ENCODE data around the gene LHFPL6. TPM values are rescaled to one million over a fixed set of nuclear protein-coding genes. Genes with fewer than 3 reads are reported as not detected.

LHFPL6 gene
- polyA plus RNA-seq (2013, experiment 1 of 2), result 4.3 TPM
- 4.4 TPM for polyA plus RNA-seq (2013, experiment 2 of 2)

DNA sequence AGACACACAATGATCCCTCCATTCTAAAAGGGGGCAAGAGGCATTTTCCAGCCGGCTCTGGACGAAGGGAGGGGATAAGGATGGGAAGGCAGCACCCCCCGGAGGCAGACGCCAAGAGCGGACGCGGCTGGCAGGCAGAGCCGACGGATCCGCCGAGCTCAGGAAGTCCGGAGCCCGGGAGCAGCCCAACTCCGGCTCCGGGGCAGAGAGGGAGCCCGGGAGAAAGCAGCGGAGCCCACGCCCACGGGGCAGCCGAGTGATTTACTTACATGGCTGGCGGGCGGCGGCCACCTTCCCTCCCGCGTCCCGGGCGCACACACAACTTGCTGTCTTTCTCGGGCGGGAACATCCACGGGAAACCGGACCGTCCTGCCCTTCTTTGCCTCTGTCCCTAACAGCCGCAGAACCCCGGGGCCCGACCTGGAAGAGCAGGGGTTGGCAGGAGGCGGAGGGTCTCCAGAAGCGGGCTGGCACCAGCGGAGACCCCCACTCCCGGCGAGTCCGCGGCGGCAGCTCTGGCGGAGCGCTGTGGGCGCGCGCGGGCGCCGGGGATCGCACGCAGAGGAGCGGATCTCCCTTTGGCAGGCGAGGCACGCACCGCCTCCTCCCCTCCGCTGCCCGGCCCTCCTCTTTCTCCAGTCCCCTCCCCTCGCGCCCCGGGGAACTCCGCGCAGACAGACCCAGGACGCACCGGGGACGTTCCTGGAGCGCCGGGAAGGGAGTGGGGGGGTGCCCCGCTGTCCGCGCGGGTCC lies at the start of gene LHFPL6:
TSS of gene LHFPL6 (minus strand) at position 580 of the 753 bp plus-strand sequence.
- no peaks in the 10 kb centered on the region for H3K79me2 ChIP-seq (ENCODE audit: control insufficient read depth, insufficient read depth, low read length)
- no peaks in the 10 kb centered on the region for H3K79me1 ChIP-seq (ENCODE audit: low read length)
- H3K23ac ChIP-seq (ENCODE audit: low read length), result peak within 1 kb of the TSS; percentile 10
- peak within 1 kb of the TSS; percentile 56 for H3K4me3 ChIP-seq (ENCODE audit: low read length)
- peak within 1 kb of the TSS; percentile 89 for H2BK120ac ChIP-seq (ENCODE audit: low read depth, low read length)
- H3K4ac ChIP-seq (ENCODE audit: low read depth, low read length), result peak within 1 kb of the TSS; percentile 71
- no peaks in the 10 kb centered on the region for H3K4me1 ChIP-seq (ENCODE audit: control insufficient read depth, low read depth, low read length)
- no peak within 1 kb of the TSS for H4K5ac ChIP-seq (ENCODE audit: low read length)
- H4K8ac ChIP-seq (ENCODE audit: low read depth, low read length), result no peak within 1 kb of the TSS
- DNase-seq, result peak; percentile 90
- peak within 1 kb of the TSS; percentile 50 for H2BK5ac ChIP-seq (ENCODE audit: low read length)
- no peaks in the 10 kb centered on the region for H3K36me3 ChIP-seq (ENCODE audit: control insufficient read depth, insufficient read depth, low read length)
- WGBS (ENCODE audit: extremely low coverage, insufficient coverage, low lambda C conversion rate), result no CpG with 5 or more reads among the region's 73 CpGs
- peak within 1 kb of the TSS; percentile 84 for H3K56ac ChIP-seq (ENCODE audit: low read length)
- H3K4me2 ChIP-seq (ENCODE audit: low read length), result peak within 1 kb of the TSS; percentile 83
- no peak within 1 kb of the TSS for H2AK5ac ChIP-seq (ENCODE audit: low read length)
- H2BK15ac ChIP-seq (replicated peaks; ENCODE audit: low read depth), result peak within 1 kb of the TSS; percentile 66
- peak within 1 kb of the TSS; percentile 59 for H3K27ac ChIP-seq (ENCODE audit: low read depth, low read length)
- H3K27me3 ChIP-seq (ENCODE audit: insufficient read depth, low read length, poor library complexity), result no peaks in the 10 kb centered on the region
- peak within 1 kb of the TSS; percentile 99 for H3K18ac ChIP-seq (ENCODE audit: low read length)
- H3K9ac ChIP-seq (ENCODE audit: low read length), result peak within 1 kb of the TSS; percentile 78

DNA sequence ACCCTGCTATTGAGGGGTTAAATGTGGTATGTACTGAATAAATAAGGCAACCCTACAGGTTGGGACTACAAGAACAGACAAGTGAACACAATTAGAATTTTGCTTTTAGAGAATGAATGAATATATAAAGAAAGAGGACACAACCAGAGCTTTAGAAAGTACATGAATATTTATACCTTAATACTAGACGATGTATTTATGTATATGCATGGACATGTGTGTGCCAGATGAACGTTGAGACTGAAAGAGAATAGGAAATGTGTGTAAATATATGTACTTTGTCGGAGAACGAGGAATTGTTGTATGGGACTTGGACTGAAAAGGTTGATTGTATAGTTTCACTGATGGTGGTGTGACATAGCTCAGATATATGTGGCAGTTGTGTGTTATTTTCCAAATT lies 43.1 kb upstream of the LHFPL6 start:
- no peak overlapping the region for H2BK15ac ChIP-seq (replicated peaks; ENCODE audit: low read depth)
- H3K36me3 ChIP-seq (ENCODE audit: control insufficient read depth, insufficient read depth, low read length), result no peaks in the 10 kb centered on the region
- no peaks in the 10 kb centered on the region for H3K79me1 ChIP-seq (ENCODE audit: low read length)
- 100% methylated on average over 2 of the region's 4 CpGs for WGBS (ENCODE audit: extremely low coverage, insufficient coverage, low lambda C conversion rate)
- H3K4me2 ChIP-seq (ENCODE audit: low read length), result no peak overlapping the region
- no peaks in the 10 kb centered on the region for H3K4me1 ChIP-seq (ENCODE audit: control insufficient read depth, low read depth, low read length)
- no peaks in the 10 kb centered on the region for H3K27me3 ChIP-seq (ENCODE audit: insufficient read depth, low read length, poor library complexity)
- no peak overlapping the region for H3K27ac ChIP-seq (ENCODE audit: low read depth, low read length)
- no peak overlapping the region for H3K9ac ChIP-seq (ENCODE audit: low read length)
- no peak for DNase-seq
- H4K5ac ChIP-seq (ENCODE audit: low read length), result no peak overlapping the region
- no peak overlapping the region for H3K4ac ChIP-seq (ENCODE audit: low read depth, low read length)
- no peak overlapping the region for H2AK5ac ChIP-seq (ENCODE audit: low read length)
- H3K18ac ChIP-seq (ENCODE audit: low read length), result no peak overlapping the region
- H3K23ac ChIP-seq (ENCODE audit: low read length), result no peak overlapping the region
- no peak overlapping the region for H2BK120ac ChIP-seq (ENCODE audit: low read depth, low read length)
- H3K4me3 ChIP-seq (ENCODE audit: low read length), result no peak overlapping the region
- H3K56ac ChIP-seq (ENCODE audit: low read length), result no peak overlapping the region
- no peaks in the 10 kb centered on the region for H3K79me2 ChIP-seq (ENCODE audit: control insufficient read depth, insufficient read depth, low read length)
- H2BK5ac ChIP-seq (ENCODE audit: low read length), result no peak overlapping the region
- no peak overlapping the region for H4K8ac ChIP-seq (ENCODE audit: low read depth, low read length)

DNA sequence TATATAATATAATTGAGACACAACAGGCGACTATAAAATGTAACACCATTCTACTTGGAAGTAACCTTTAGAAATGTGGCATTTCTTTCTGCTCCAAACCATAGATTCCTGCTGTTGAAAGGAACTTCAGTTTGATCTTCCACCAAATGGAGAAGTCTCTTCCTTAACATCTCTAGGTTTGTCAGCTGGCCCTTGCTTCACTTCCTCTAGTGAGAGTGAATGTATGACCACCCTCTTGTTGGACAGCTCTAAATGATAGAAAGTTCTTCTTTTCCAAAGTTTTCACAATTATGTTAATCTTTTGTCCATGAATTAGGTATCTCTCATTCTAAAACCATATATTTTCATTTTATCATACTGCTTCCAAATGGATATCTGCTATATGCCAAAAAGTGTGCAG lies 38.7 kb upstream of the LHFPL6 start:
- Histone ChIP-seq H3K9ac (ENCODE audit: low read length) (no peak overlapping the region), H3K4ac (ENCODE audit: low read depth, low read length) (no peak overlapping the region), H2BK120ac (ENCODE audit: low read depth, low read length) (no peak overlapping the region), H3K79me1 (ENCODE audit: low read length) (no peaks in the 10 kb centered on the region), H3K56ac (ENCODE audit: low read length) (no peak overlapping the region), H4K8ac (ENCODE audit: low read depth, low read length) (no peak overlapping the region), H2BK5ac (ENCODE audit: low read length) (no peak overlapping the region), H2BK15ac (replicated peaks; ENCODE audit: low read depth) (no peak overlapping the region), H3K4me2 (ENCODE audit: low read length) (no peak overlapping the region), H2AK5ac (ENCODE audit: low read length) (no peak overlapping the region), H3K4me1 (ENCODE audit: control insufficient read depth, low read depth, low read length) (no peaks in the 10 kb centered on the region), H3K23ac (ENCODE audit: low read length) (no peak overlapping the region), H3K4me3 (ENCODE audit: low read length) (no peak overlapping the region), H4K5ac (ENCODE audit: low read length) (no peak overlapping the region), H3K27me3 (ENCODE audit: insufficient read depth, low read length, poor library complexity) (no peaks in the 10 kb centered on the region), H3K27ac (ENCODE audit: low read depth, low read length) (no peak overlapping the region), H3K36me3 (ENCODE audit: control insufficient read depth, insufficient read depth, low read length) (no peaks in the 10 kb centered on the region), H3K79me2 (ENCODE audit: control insufficient read depth, insufficient read depth, low read length) (no peaks in the 10 kb centered on the region), H3K18ac (ENCODE audit: low read length) (no peak overlapping the region)
- no CpG with 5 or more reads among the region's 1 CpG for WGBS (ENCODE audit: extremely low coverage, insufficient coverage, low lambda C conversion rate)
- no peak for DNase-seq

- H2AK5ac ChIP-seq (ENCODE audit: low read length), result no peak overlapping the region
- H3K18ac ChIP-seq (ENCODE audit: low read length), result no peak overlapping the region
- H3K9ac ChIP-seq (ENCODE audit: low read length), result no peak overlapping the region
- no CpG with 5 or more reads among the region's 3 CpGs for WGBS (ENCODE audit: extremely low coverage, insufficient coverage, low lambda C conversion rate)
- no peak overlapping the region for H4K5ac ChIP-seq (ENCODE audit: low read length)
- no peak overlapping the region for H3K4me3 ChIP-seq (ENCODE audit: low read length)
- H2BK120ac ChIP-seq (ENCODE audit: low read depth, low read length), result no peak overlapping the region
- H3K23ac ChIP-seq (ENCODE audit: low read length), result no peak overlapping the region
- no peak overlapping the region for H3K56ac ChIP-seq (ENCODE audit: low read length)
- H3K79me1 ChIP-seq (ENCODE audit: low read length), result no peaks in the 10 kb centered on the region
- no peak overlapping the region for H2BK5ac ChIP-seq (ENCODE audit: low read length)
- no peaks in the 10 kb centered on the region for H3K27me3 ChIP-seq (ENCODE audit: insufficient read depth, low read length, poor library complexity)
- DNase-seq, result no peak
- H3K4ac ChIP-seq (ENCODE audit: low read depth, low read length), result no peak overlapping the region
- H3K4me1 ChIP-seq (ENCODE audit: control insufficient read depth, low read depth, low read length), result peaks cover 4% of the 10 kb centered on the region
- no peak overlapping the region for H2BK15ac ChIP-seq (replicated peaks; ENCODE audit: low read depth)
- no peaks in the 10 kb centered on the region for H3K79me2 ChIP-seq (ENCODE audit: control insufficient read depth, insufficient read depth, low read length)
- H4K8ac ChIP-seq (ENCODE audit: low read depth, low read length), result no peak overlapping the region
- no peak overlapping the region for H3K27ac ChIP-seq (ENCODE audit: low read depth, low read length)
- H3K4me2 ChIP-seq (ENCODE audit: low read length), result no peak overlapping the region
- no peaks in the 10 kb centered on the region for H3K36me3 ChIP-seq (ENCODE audit: control insufficient read depth, insufficient read depth, low read length)
Observed at GRCh38 chr13:39637890-39638289, 34.9 kb upstream of the LHFPL6 start.

- Histone ChIP-seq H2BK5ac (ENCODE audit: low read length) (no peak overlapping the region), H3K4ac (ENCODE audit: low read depth, low read length) (no peak overlapping the region), H3K9ac (ENCODE audit: low read length) (no peak overlapping the region), H2BK15ac (replicated peaks; ENCODE audit: low read depth) (no peak overlapping the region), H3K36me3 (ENCODE audit: control insufficient read depth, insufficient read depth, low read length) (no peaks in the 10 kb centered on the region), H3K56ac (ENCODE audit: low read length) (no peak overlapping the region), H3K79me1 (ENCODE audit: low read length) (no peaks in the 10 kb centered on the region), H3K4me1 (ENCODE audit: control insufficient read depth, low read depth, low read length) (peaks cover 4% of the 10 kb centered on the region), H2BK120ac (ENCODE audit: low read depth, low read length) (no peak overlapping the region), H3K23ac (ENCODE audit: low read length) (no peak overlapping the region), H3K4me3 (ENCODE audit: low read length) (no peak overlapping the region), H3K27ac (ENCODE audit: low read depth, low read length) (no peak overlapping the region), H3K18ac (ENCODE audit: low read length) (no peak overlapping the region), H3K27me3 (ENCODE audit: insufficient read depth, low read length, poor library complexity) (no peaks in the 10 kb centered on the region), H3K4me2 (ENCODE audit: low read length) (no peak overlapping the region), H4K8ac (ENCODE audit: low read depth, low read length) (no peak overlapping the region), H3K79me2 (ENCODE audit: control insufficient read depth, insufficient read depth, low read length) (no peaks in the 10 kb centered on the region), H2AK5ac (ENCODE audit: low read length) (no peak overlapping the region), H4K5ac (ENCODE audit: low read length) (no peak overlapping the region)
- no peak for DNase-seq
- WGBS (ENCODE audit: extremely low coverage, insufficient coverage, low lambda C conversion rate), result no CpG with 5 or more reads among the region's 1 CpG
Observed at GRCh38 chr13:39635564-39635963, 32.6 kb upstream of the LHFPL6 start.

DNA sequence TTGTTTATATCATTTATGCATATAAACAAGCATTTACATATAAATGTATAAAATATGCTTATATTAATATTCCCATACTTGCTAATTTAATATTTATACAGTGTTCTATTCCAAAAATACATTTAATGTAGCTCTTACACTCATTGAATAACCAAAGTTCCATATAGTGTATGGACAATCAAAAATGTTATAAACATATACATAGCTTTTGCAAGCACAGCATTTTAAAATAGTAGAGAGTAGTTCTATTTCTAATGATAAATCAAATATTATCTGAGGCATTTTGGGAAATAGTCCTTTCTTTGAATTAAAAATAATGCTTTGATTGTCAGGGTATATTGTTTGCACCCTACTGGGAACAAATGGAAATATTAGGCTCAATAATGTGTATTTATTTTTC lies 30.0 kb upstream of the LHFPL6 start:
- H3K4me1 ChIP-seq (ENCODE audit: control insufficient read depth, low read depth, low read length), result peaks cover 4% of the 10 kb centered on the region
- H2BK15ac ChIP-seq (replicated peaks; ENCODE audit: low read depth), result no peak overlapping the region
- H3K27ac ChIP-seq (ENCODE audit: low read depth, low read length), result no peak overlapping the region
- no peak overlapping the region for H2AK5ac ChIP-seq (ENCODE audit: low read length)
- H3K56ac ChIP-seq (ENCODE audit: low read length), result no peak overlapping the region
- H2BK120ac ChIP-seq (ENCODE audit: low read depth, low read length), result no peak overlapping the region
- no peak overlapping the region for H3K4me3 ChIP-seq (ENCODE audit: low read length)
- no peaks in the 10 kb centered on the region for H3K79me1 ChIP-seq (ENCODE audit: low read length)
- H3K27me3 ChIP-seq (ENCODE audit: insufficient read depth, low read length, poor library complexity), result no peaks in the 10 kb centered on the region
- DNase-seq, result no peak
- no peak overlapping the region for H3K18ac ChIP-seq (ENCODE audit: low read length)
- H3K9ac ChIP-seq (ENCODE audit: low read length), result no peak overlapping the region
- no peak overlapping the region for H2BK5ac ChIP-seq (ENCODE audit: low read length)
- H4K5ac ChIP-seq (ENCODE audit: low read length), result no peak overlapping the region
- no peak overlapping the region for H3K4ac ChIP-seq (ENCODE audit: low read depth, low read length)
- H3K79me2 ChIP-seq (ENCODE audit: control insufficient read depth, insufficient read depth, low read length), result no peaks in the 10 kb centered on the region
- H3K4me2 ChIP-seq (ENCODE audit: low read length), result no peak overlapping the region
- H4K8ac ChIP-seq (ENCODE audit: low read depth, low read length), result no peak overlapping the region
- H3K23ac ChIP-seq (ENCODE audit: low read length), result no peak overlapping the region
- no peaks in the 10 kb centered on the region for H3K36me3 ChIP-seq (ENCODE audit: control insufficient read depth, insufficient read depth, low read length)
